GM23338 (cell line): ENCODE results near the gene CNGA1. TPM values are rescaled to one million over a fixed set of nuclear protein-coding genes. Genes with fewer than 3 reads are reported as not detected.

Experiments
- ATAC-seq: fragments of 200-7000 bp; cut with Tn5 transposase; 3 replicates; pipeline ENCODE4 v1.9.1; 2020
- DNase-seq: peaks from one replicate; pipeline ENCODE4 v3.0.0-alpha.2; 2015; ENCODE audit warnings: low spot score
- H2AFZ ChIP-seq: fragments of 200-600 bp; sonication (generic); 2 replicates; pipeline ENCODE4 v1.8.0; 2016; ENCODE audit warnings: antibody characterized with exemption, mild to moderate bottlenecking, moderate library complexity
- H3F3A ChIP-seq: fragments of 200-600 bp; sonication (generic); replicated peaks from 2 replicates; pipeline ENCODE4 v1.8.0; 2017; ENCODE audit warnings: antibody characterized with exemption, mixed run types, low read depth
- H3K27ac ChIP-seq: fragments of 200-600 bp; sonication (generic); 2 replicates; pipeline ENCODE4 v1.6.1; 2016; ENCODE audit warnings: low read depth
- H3K27me3 ChIP-seq: fragments of 200-600 bp; sonication (generic); 2 replicates; pipeline ENCODE4 v1.8.0; 2016; ENCODE audit warnings: mild to moderate bottlenecking, mixed run types, moderate library complexity; ENCODE audit not compliant: insufficient read depth
- H3K36me3 ChIP-seq: fragments of 200-600 bp; sonication (generic); 2 replicates; pipeline ENCODE4 v1.8.0; 2016; ENCODE audit warnings: mild to moderate bottlenecking; ENCODE audit not compliant: insufficient read depth
- H3K4me1 ChIP-seq: fragments of 200-600 bp; sonication (generic); 2 replicates; pipeline ENCODE4 v1.8.0; 2016; ENCODE audit warnings: mild to moderate bottlenecking, moderate library complexity; ENCODE audit not compliant: insufficient read depth
- H3K4me2 ChIP-seq: fragments of 200-600 bp; sonication (generic); 2 replicates; pipeline ENCODE4 v1.7.1; 2017; ENCODE audit warnings: mixed run types
- H3K4me3 ChIP-seq: fragments of 200-600 bp; sonication (generic); 2 replicates; pipeline ENCODE4 v1.6.1; 2016; ENCODE audit warnings: mixed run types
- H3K79me2 ChIP-seq: fragments of 200-600 bp; sonication (generic); replicated peaks from 2 replicates; pipeline ENCODE4 v1.8.0; 2017; ENCODE audit warnings: mild to moderate bottlenecking; ENCODE audit not compliant: insufficient read depth
- H3K9me2 ChIP-seq: fragments of 200-600 bp; sonication (generic); 2 replicates; pipeline ENCODE4 v1.8.0; 2017; ENCODE audit not compliant: insufficient read depth
- H4K20me1 ChIP-seq: fragments of 200-600 bp; sonication (generic); replicated peaks from 2 replicates; pipeline ENCODE4 v1.8.0; 2017; ENCODE audit warnings: mild to moderate bottlenecking; ENCODE audit not compliant: insufficient read depth
- H3K27ac Mint-ChIP-seq: 2 replicates; pipeline ENCODE4 v1.8.0; 2020; ENCODE audit warnings: inconsistent platforms, mild to moderate bottlenecking, moderate library complexity, mixed read lengths
- H3K27me3 Mint-ChIP-seq: 3 replicates; pipeline ENCODE4 v1.8.0; 2022; ENCODE audit warnings: low read depth, mild to moderate bottlenecking, moderate library complexity, mixed read lengths, inconsistent platforms; ENCODE audit not compliant: insufficient read depth, poor library complexity
- H3K36me3 Mint-ChIP-seq: 3 replicates; pipeline ENCODE4 v1.8.0; 2021; ENCODE audit warnings: low read depth, mild to moderate bottlenecking, inconsistent platforms, moderate library complexity, mixed read lengths
- H3K4me1 Mint-ChIP-seq: 3 replicates; pipeline ENCODE4 v1.8.0; 2020; ENCODE audit warnings: mild to moderate bottlenecking, inconsistent platforms, mixed read lengths
- H3K4me3 Mint-ChIP-seq: 3 replicates; pipeline ENCODE4 v1.8.0; 2021; ENCODE audit warnings: moderate library complexity, mild to moderate bottlenecking, inconsistent platforms, mixed read lengths
- H3K9me3 Mint-ChIP-seq: 3 replicates; pipeline ENCODE4 v1.8.0; 2020; ENCODE audit warnings: moderate library complexity, mild to moderate bottlenecking, inconsistent platforms, mixed read lengths
- CREB1 ChIP-seq: fragments of 250-450 bp; sonication (Bioruptor Pico); IDR thresholded peaks from 2 replicates; pipeline ENCODE4 v1.5.0; 2020; ENCODE audit warnings: low read depth, mild to moderate bottlenecking, moderate library complexity
- CTCF ChIP-seq, 2 experiments: fragments of 200-600 bp in 1 of 2; sonication (generic) in 1 of 2; conservative IDR thresholded peaks; 2 replicates each; pipeline versions ENCODE4 v1.5.1 to v1.6.1; 2016 to 2017; ENCODE audit warnings: antibody characterized with exemption in 2 of 2, low read depth in 2 of 2, mild to moderate bottlenecking in 2 of 2, moderate library complexity in 1 of 2
- ETS1 ChIP-seq: IDR thresholded peaks from 2 replicates; pipeline ENCODE4 v1.6.1; 2016; ENCODE audit warnings: antibody characterized with exemption
- EZH2 ChIP-seq: fragments of 200-600 bp; sonication (generic); IDR thresholded peaks from one replicate; pipeline ENCODE4 v1.8.0; 2017; ENCODE audit warnings: antibody characterized with exemption, mild to moderate bottlenecking, low read depth; ENCODE audit not compliant: unreplicated experiment
- EZH2phosphoT487 ChIP-seq: fragments of 200-600 bp; sonication (generic); IDR thresholded peaks from one replicate; pipeline ENCODE4 v1.8.1; 2018; ENCODE audit warnings: antibody characterized with exemption; ENCODE audit not compliant: unreplicated experiment
- JUNB ChIP-seq: IDR thresholded peaks from one replicate; pipeline ENCODE4 v1.6.1; 2016; ENCODE audit warnings: antibody characterized with exemption; ENCODE audit not compliant: unreplicated experiment
- NANOG ChIP-seq: IDR thresholded peaks from 2 replicates; pipeline ENCODE4 v1.6.1; 2016; ENCODE audit warnings: antibody characterized with exemption, borderline replicate concordance
- POLR2AphosphoS5 ChIP-seq: IDR thresholded peaks from 2 replicates; pipeline ENCODE4 v1.6.1; 2016; ENCODE audit warnings: antibody characterized with exemption, low read depth
- REST ChIP-seq: IDR thresholded peaks from one replicate; pipeline ENCODE4 v1.6.1; 2018; ENCODE audit warnings: antibody characterized with exemption; ENCODE audit not compliant: unreplicated experiment
- STAT1 ChIP-seq: IDR thresholded peaks from one replicate; pipeline ENCODE4 v1.6.1; 2016; ENCODE audit warnings: antibody characterized with exemption; ENCODE audit not compliant: unreplicated experiment
- ZNF462 ChIP-seq: fragments of 250-450 bp; sonication (Bioruptor Pico); IDR thresholded peaks from 2 replicates; pipeline ENCODE4 v1.5.0; 2020; ENCODE audit warnings: mild to moderate bottlenecking, moderate library complexity
- polyA plus RNA-seq: library from polyadenylated mRNA; unstranded; fragments of >200 nt; fragmentation: Nextera tagmentation; extraction: Ambion mirVana; gene quantifications from 2 replicates; pipeline ENCODE4 v1.2.1, GENCODE V29; 2016
- total RNA-seq: library from RNA; depleted of rRNA; stranded (reverse); fragments of >200 nt; shearing (Covaris generic); gene quantifications from 2 replicates; pipeline ENCODE4 v1.2.3, GENCODE V29; 2014

Gene CNGA1
- total and polyA plus RNA-seq, 2 experiments from 2014 or later = 3.3 to 4.9 TPM

- TF ChIP-seq NANOG = no peak
- no peak for TF ChIP-seq CTCF (conservative IDR thresholded peaks at IDR 0.05; ENCODE audit: low read depth in 2 of 2)
- TF ChIP-seq JUNB = no peak
- no peak for TF ChIP-seq REST
These were observed 27.8 kb upstream of the CNGA1 start (continued) for GRCh38 chr4:48044298-48044697.

- Mint-ChIP-seq H3K4me1 (peaks cover 19% of the 10 kb centered on the region), H3K27me3 (peaks cover 2% of the 10 kb centered on the region), H3K36me3 (no peaks in the 10 kb centered on the region), H3K27ac (no peak overlapping the region), H3K4me3 (no peak overlapping the region), H3K9me3 (no peaks in the 10 kb centered on the region)
- peak overlapping the region; percentile 4; the same call in 1 of the 2 replicates for H2AFZ ChIP-seq
- no peaks in the 10 kb centered on the region for H4K20me1 ChIP-seq
- H3K4me1 ChIP-seq = peaks cover 13% of the 10 kb centered on the region; the same call in 1 of the 2 replicates
- no peak overlapping the region for H3K27ac ChIP-seq
- H3K36me3 ChIP-seq = no peaks in the 10 kb centered on the region
- H3F3A ChIP-seq = 0 out of 2 replicates have a peak, but pooled peaks cover 5% of the 10 kb centered on the region
- no peak overlapping the region for H3K4me3 ChIP-seq
- 0 out of 2 replicates have a peak, but pooled peaks cover 5% of the 10 kb centered on the region for H3K9me2 ChIP-seq
- DNase-seq = no peak
- no peaks in the 10 kb centered on the region for H3K79me2 ChIP-seq
- ATAC-seq = no peak
- H3K27me3 ChIP-seq = no peaks in the 10 kb centered on the region
- no peak overlapping the region for H3K4me2 ChIP-seq
- TF ChIP-seq NANOG (no peak), CREB1 (CRISPR knock-in tag) (no peak), EZH2 (no peak), POLR2AphosphoS5 (no peak), EZH2phosphoT487 (no peak), ETS1 (no peak), ZNF462 (no peak), STAT1 (no peak)
These were observed 27.0 kb upstream of the CNGA1 start for GRCh38 chr4:48043504-48043903.
